ENCODE results near the gene EMX2.

DNA sequence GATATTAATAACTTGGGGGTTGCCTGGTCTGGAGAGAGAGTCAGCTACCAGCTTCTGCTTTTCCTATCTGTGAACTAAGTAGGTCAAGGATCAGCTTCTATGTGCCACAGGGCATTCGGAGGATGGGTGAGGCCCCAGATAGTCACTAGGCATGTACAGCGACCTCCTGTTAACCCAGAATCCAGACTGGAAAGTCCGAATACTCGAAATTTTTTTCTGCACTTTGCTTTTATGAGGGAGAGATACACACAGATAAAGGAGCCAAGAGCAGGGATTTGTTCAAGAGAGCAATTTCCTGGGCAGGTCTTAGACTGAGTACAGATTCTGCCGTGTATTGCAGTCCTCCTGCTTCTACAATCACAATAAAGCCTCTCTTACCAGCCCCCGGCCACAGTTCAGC is 54.2 kb downstream of the EMX2 start:
- TF ChIP-seq, protein P1, sequence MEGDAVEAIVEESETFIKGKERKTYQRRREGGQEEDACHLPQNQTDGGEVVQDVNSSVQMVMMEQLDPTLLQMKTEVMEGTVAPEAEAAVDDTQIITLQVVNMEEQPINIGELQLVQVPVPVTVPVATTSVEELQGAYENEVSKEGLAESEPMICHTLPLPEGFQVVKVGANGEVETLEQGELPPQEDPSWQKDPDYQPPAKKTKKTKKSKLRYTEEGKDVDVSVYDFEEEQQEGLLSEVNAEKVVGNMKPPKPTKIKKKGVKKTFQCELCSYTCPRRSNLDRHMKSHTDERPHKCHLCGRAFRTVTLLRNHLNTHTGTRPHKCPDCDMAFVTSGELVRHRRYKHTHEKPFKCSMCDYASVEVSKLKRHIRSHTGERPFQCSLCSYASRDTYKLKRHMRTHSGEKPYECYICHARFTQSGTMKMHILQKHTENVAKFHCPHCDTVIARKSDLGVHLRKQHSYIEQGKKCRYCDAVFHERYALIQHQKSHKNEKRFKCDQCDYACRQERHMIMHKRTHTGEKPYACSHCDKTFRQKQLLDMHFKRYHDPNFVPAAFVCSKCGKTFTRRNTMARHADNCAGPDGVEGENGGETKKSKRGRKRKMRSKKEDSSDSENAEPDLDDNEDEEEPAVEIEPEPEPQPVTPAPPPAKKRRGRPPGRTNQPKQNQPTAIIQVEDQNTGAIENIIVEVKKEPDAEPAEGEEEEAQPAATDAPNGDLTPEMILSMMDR (IDR thresholded peaks at IDR 0.05): no peak
- no peak for TF ChIP-seq POLR2A (IDR thresholded peaks at IDR 0.05)

Data from adrenal gland (tissue), 5 donors.